Spleen (tissue), 7 donors: ENCODE measurements around the gene GRIN1.
A peak's percentile ranks its signal among the peaks of the same experiment; 100 is the strongest.

Experiments used
- POLR2A ChIP-seq, 3 donors: fragments of 450-650 bp; IDR thresholded peaks; one replicate each; pipeline ENCODE4 v1.5.1; 2017; ENCODE audit warnings: antibody characterized with exemption in 3 of 3, mild to moderate bottlenecking in 1 of 3
- POLR2AphosphoS5 ChIP-seq, 3 donors: sonication (generic); formaldehyde crosslinking; IDR thresholded peaks; one replicate each; pipeline ENCODE4 v1.5.1; 2017; ENCODE audit warnings: antibody characterized with exemption in 3 of 3
- TF ChIP-seq, protein P1 (sequence below), 11 experiments: fragments of 200-600 bp in 7 of 11; fragments of 450-650 bp in 4 of 11; sonication (generic) in 4 of 11; IDR thresholded peaks in 8 of 11; conservative IDR thresholded peaks in 3 of 11; 1 replicate in 7 of 11; 2 replicates in 4 of 11; pipeline versions ENCODE4 v1.4.0 to v1.8.0; 2016 to 2021; ENCODE audit warnings: antibody characterized with exemption in 11 of 11, inconsistent platforms in 4 of 11, mild to moderate bottlenecking in 1 of 11
- donor health status: DM: no; HTN: no; CAD: no; lungs with moderate emphysema.
- donor health status: DM: no; HTN: no; CAD: no.
- donor health status: DM: no; HTN: no; CAD: no.

DNA sequence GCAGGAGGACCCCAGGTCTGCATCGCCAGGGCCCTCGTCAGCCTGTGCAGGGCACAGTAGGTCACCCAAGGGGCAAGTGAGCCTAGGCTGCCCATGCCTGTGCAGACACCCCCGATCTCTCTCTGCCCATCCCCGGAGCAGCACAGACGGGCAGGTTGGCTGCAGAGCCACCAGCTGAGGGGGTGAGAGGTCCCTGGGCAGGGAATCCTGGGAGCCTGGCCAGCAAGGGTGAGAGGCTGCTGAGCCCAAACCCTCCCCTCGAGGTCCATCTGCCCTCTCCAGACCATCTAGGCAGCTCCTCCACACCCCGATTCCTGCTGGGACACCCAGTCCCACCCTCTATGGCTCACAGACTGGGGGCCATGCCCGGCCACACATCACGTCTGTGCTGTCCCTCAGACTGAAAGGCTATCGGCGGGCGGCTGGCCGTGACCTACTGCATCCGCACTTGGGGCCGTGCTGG is 21.7 kb upstream of the GRIN1 start:
- TF ChIP-seq, protein P1, sequence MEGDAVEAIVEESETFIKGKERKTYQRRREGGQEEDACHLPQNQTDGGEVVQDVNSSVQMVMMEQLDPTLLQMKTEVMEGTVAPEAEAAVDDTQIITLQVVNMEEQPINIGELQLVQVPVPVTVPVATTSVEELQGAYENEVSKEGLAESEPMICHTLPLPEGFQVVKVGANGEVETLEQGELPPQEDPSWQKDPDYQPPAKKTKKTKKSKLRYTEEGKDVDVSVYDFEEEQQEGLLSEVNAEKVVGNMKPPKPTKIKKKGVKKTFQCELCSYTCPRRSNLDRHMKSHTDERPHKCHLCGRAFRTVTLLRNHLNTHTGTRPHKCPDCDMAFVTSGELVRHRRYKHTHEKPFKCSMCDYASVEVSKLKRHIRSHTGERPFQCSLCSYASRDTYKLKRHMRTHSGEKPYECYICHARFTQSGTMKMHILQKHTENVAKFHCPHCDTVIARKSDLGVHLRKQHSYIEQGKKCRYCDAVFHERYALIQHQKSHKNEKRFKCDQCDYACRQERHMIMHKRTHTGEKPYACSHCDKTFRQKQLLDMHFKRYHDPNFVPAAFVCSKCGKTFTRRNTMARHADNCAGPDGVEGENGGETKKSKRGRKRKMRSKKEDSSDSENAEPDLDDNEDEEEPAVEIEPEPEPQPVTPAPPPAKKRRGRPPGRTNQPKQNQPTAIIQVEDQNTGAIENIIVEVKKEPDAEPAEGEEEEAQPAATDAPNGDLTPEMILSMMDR (IDR thresholded peaks at IDR 0.05 in 8 of 11, conservative IDR thresholded peaks at IDR 0.05 in 3 of 11), result no peak
- peak in 1 of 3 donors; percentile 30 for TF ChIP-seq POLR2AphosphoS5 (IDR thresholded peaks at IDR 0.05)
- no peak for TF ChIP-seq POLR2A (IDR thresholded peaks at IDR 0.05)
